Mucosa of descending colon (tissue), 3 donors: ENCODE results near the gene TNFRSF9. TPM values are rescaled to one million over a fixed set of nuclear protein-coding genes. Genes with fewer than 3 reads are reported as not detected.

ENCODE experiments used
- ATAC-seq: fragments of 200-7000 bp; cut with Tn5 transposase; one replicate; pipeline ENCODE4 v1.9.1; 2020; ENCODE audit warnings: mild to moderate bottlenecking, moderate library complexity
- DNase-seq, 3 donors: peaks; one replicate each; pipeline ENCODE4 v3.0.0-alpha.2; 2020
- H3K36me3 ChIP-seq: fragments of 200-600 bp; one replicate; pipeline ENCODE4 v1.8.0; 2021; ENCODE audit warnings: low read depth, mild to moderate bottlenecking
- H3K4me1 ChIP-seq: fragments of 200-600 bp; one replicate; pipeline ENCODE4 v1.8.0; 2021; ENCODE audit warnings: low read depth, mild to moderate bottlenecking
- H3K4me3 ChIP-seq: fragments of 200-600 bp; one replicate; pipeline ENCODE4 v1.8.0; 2021; ENCODE audit warnings: mild to moderate bottlenecking
- H3K9me3 ChIP-seq: fragments of 200-600 bp; one replicate; pipeline ENCODE4 v1.8.0; 2021; ENCODE audit warnings: mild to moderate bottlenecking
- intact Hi-C, 2 donors: fragments of 100-400 bp; cut with DNase I in 1 of 2; cut with micrococcal nuclease in 1 of 2; formaldehyde crosslinking; loops; one replicate each; pipeline versions ENCODE4 v1.11.0 to v1.11.1; 2022; cut with DNase I, micrococcal nuclease
- total RNA-seq, 3 donors: library from RNA; stranded (reverse); fragmentation: NEBNext Ultra II Directional in 2 of 3; extraction: Animal tissue kit (Norgen Biotek cat#: 25700) in 2 of 3; gene quantifications; one replicate each; pipeline versions ENCODE4 v1.2.1 to v1.2.4, GENCODE V29; 2021 to 2023
- TF ChIP-seq, protein P1 (sequence below): fragments of 200-600 bp; IDR thresholded peaks from one replicate; pipeline ENCODE4 v1.8.0; 2022; ENCODE audit warnings: antibody characterized with exemption, mild to moderate bottlenecking
- donor health status: DM: no; HTN: no; CAD: no; lungs with moderate emphysema.
- donor health status: DM: no; HTN: no; CAD: no.
- donor health status: DM: no; HTN: yes; CAD: no.

Gene TNFRSF9
- total RNA-seq, 3 donors from 2014 or later, result 0.19 to 0.51 (median 0.35) TPM

- TF ChIP-seq, protein P1, sequence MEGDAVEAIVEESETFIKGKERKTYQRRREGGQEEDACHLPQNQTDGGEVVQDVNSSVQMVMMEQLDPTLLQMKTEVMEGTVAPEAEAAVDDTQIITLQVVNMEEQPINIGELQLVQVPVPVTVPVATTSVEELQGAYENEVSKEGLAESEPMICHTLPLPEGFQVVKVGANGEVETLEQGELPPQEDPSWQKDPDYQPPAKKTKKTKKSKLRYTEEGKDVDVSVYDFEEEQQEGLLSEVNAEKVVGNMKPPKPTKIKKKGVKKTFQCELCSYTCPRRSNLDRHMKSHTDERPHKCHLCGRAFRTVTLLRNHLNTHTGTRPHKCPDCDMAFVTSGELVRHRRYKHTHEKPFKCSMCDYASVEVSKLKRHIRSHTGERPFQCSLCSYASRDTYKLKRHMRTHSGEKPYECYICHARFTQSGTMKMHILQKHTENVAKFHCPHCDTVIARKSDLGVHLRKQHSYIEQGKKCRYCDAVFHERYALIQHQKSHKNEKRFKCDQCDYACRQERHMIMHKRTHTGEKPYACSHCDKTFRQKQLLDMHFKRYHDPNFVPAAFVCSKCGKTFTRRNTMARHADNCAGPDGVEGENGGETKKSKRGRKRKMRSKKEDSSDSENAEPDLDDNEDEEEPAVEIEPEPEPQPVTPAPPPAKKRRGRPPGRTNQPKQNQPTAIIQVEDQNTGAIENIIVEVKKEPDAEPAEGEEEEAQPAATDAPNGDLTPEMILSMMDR, result no peak
- DNase-seq, result no peak
- Histone ChIP-seq H3K4me1 (no peaks in the 10 kb centered on the region), H3K36me3 (no peaks in the 10 kb centered on the region), H3K9me3 (no peaks in the 10 kb centered on the region), H3K4me3 (no peak overlapping the region)
- intact Hi-C loops, result no loop called here
- ATAC-seq, result no peak
These were observed 43.6 kb downstream of the TNFRSF9 start for GRCh38 chr1:7896994-7897393.

DNA sequence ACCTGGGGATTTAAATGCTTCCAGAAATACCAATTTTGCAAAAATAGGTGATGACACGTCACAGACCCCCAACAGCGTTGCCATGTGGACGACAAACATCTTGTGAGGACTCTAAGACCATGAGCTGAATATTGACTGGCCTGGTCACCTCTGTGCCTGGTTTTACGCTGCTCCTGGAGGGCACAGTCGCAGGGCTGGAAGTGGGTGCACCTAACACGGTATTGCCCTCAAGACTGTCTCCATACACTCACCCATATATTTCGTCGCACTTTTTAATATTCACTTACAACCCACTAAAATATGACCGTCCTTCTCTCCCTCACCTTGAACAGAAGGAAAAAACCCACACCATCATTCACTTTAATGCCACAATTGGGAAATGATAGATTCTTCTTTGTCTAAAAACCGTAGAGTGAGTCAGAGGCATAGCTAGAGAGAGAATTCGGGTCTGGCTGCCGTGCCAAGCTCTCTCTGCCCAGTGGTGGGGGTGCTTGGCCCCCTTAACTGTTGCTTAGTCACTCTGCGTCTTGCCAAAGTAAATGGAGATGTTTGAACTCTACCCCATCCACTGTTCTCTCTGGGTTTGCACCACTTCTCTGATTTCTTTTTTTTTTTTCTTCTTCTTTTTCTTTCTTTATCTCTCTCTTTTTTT, 47.0 kb downstream of the TNFRSF9 start:
- intact Hi-C loops, result no loop called here
- Histone ChIP-seq H3K4me3 (no peak overlapping the region), H3K9me3 (no peaks in the 10 kb centered on the region), H3K4me1 (no peaks in the 10 kb centered on the region), H3K36me3 (no peaks in the 10 kb centered on the region)
- ATAC-seq (no peak), DNase-seq (no peak)
- TF ChIP-seq, protein P1, result no peak

GRCh38 chr1:7891804-7892203, 48.8 kb downstream of the TNFRSF9 start:
- TF ChIP-seq, protein P1, result no peak
- H3K9me3 ChIP-seq, result no peaks in the 10 kb centered on the region
- intact Hi-C loops, result no loop called here
- H3K36me3 ChIP-seq, result no peaks in the 10 kb centered on the region
- no peak overlapping the region for H3K4me3 ChIP-seq
- no peak for ATAC-seq
- no peaks in the 10 kb centered on the region for H3K4me1 ChIP-seq
- no peak for DNase-seq

DNA sequence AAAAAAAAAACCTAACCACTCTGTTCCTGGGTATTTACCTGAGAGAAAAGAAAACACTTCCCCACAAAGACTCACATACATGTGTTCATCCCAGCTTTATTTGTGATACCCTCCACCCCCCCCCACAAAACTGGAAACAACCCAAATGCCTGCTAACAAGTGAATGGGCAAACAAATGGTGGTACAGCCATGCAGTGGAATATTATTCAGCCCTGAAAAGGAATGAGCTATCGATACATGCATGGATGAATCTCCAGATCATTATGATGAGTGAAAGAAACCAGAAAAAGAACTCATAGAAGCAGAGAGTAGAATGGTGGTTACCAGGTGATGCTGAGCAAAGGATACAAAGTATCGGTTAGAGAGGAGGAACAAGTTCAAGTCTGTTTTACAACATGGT, 49.8 kb downstream of the TNFRSF9 start:
- no peak overlapping the region for H3K4me3 ChIP-seq
- no peak for DNase-seq
- intact Hi-C loops, result no loop called here
- H3K4me1 ChIP-seq, result no peaks in the 10 kb centered on the region
- ATAC-seq, result no peak
- TF ChIP-seq, protein P1, result no peak
- H3K36me3 ChIP-seq, result no peaks in the 10 kb centered on the region
- H3K9me3 ChIP-seq, result no peaks in the 10 kb centered on the region

- TF ChIP-seq, protein P1, result no peak
- ATAC-seq, result no peak
These were observed 52.2 kb downstream of the TNFRSF9 start for GRCh38 chr1:7888248-7889081.

More at GRCh38 chr1:7888248-7889081, 52.2 kb downstream of the TNFRSF9 start:
- no peak overlapping the region for H3K4me3 ChIP-seq
- intact Hi-C loops, result no loop called here
- DNase-seq, result no peak
- H3K36me3 ChIP-seq, result no peaks in the 10 kb centered on the region
- no peaks in the 10 kb centered on the region for H3K4me1 ChIP-seq
- H3K9me3 ChIP-seq, result no peaks in the 10 kb centered on the region
